AG20443 (cell line): ENCODE measurements around the gene SANBR.

Experiments used
- DNase-seq: peaks from one replicate; pipeline ENCODE4 v3.0.0; 2012; ENCODE audit warnings: low spot score, mixed read lengths

The SANBR gene

GRCh38 chr2:61090386-61090921 is 24.8 kb downstream of the SANBR start:
- no peak for DNase-seq

GRCh38 chr2:61091485-61091884 is 25.8 kb downstream of the SANBR start:
- no peak for DNase-seq

DNA sequence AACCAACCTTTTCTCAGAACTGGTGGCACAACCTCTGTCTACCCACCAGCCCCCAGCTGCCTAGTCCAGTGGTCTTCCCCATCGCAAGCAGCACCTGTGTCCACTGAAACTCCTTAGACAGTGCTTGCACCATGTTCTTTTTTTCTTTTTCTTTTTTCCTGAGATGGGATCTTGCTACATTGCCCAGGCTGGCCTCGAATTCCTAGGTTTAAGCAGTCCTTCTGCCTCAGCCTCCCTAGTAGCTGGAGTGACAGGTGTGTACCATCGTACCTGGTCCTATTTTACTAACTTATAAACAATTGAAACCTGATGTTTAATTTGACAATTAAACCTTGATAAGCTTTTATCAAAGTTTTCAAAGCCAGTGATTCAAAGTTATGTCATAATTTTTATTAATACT is 30.8 kb downstream of the SANBR start:
- no peak for DNase-seq

DNA sequence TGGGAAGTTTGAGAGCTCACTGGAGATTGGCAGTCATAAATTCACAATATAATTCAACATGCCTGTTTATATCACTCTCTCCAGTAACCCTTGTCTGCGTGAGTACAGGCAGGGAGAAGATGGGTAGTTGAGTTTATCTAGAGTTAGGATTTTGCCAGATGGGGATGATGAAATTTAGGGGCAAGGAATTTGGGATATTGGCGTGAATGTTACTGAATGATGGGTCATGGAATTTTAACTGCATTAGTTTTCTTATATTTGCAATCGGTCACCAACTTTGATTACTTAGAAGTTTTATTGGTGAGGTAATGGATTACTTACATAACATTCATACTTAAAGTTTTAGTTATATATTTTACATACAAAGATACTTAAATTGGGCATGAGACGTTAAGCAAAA is 35.1 kb downstream of the SANBR start:
- no peak for DNase-seq

DNA sequence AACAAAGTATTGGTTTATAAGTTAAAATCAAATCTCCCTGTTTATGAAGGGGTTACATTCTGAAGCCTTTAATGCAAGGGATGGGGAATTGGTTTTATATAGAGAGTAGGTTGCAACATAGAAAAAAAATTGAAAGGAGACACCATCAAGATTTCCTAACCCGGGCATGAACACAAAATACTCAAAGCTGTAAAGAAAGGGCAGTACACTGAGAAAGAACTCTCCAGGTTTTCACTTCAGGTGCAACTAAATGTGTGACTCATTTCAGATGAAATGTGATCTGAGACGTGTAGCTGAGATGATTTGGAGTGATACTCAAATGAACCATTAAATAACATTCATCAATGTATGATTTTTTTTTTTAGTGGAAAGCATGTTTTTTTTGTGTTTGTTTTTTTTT is 43.6 kb downstream of the SANBR start:
- no peak for DNase-seq

DNA sequence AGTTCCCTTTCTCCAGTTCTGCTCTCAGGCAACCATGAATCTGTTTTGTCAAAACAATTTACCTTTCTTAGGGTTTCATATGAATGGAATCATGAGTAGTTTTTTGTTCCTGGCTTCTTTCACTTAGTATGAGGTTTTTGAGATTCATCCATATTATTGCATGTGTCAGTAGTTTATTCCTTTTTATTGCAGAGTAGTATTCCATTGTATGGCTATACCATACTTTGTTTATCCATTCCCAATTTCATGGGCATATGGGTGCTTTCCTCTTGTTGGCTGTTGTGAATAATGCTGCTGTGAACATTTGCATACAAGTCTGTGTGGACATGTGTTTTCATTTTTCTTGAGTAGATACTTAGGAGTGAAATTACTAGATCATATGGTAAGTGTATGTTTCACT is 46.0 kb downstream of the SANBR start:
- DNase-seq: no peak

- no peak for DNase-seq
Measured at GRCh38 chr2:61114147-61114546, 48.5 kb downstream of the SANBR start.
